NCI-H1092 (cell line): Measurements from ENCODE around the gene FAM174B.
"Not testable (repeated sequence)": the region's sequence is repeated elsewhere in the genome, so short reads cannot be mapped to it uniquely, and the experiment has no call there.

Experiments
- DNase-seq: peaks from one replicate; lab custom pipeline; 2025; lab: John Stamatoyannopoulos, UW

FAM174B gene

GRCh38 chr15:92617549-92618520 lies 37.7 kb downstream of the FAM174B start:
- DNase-seq: peak; percentile 74

DNA sequence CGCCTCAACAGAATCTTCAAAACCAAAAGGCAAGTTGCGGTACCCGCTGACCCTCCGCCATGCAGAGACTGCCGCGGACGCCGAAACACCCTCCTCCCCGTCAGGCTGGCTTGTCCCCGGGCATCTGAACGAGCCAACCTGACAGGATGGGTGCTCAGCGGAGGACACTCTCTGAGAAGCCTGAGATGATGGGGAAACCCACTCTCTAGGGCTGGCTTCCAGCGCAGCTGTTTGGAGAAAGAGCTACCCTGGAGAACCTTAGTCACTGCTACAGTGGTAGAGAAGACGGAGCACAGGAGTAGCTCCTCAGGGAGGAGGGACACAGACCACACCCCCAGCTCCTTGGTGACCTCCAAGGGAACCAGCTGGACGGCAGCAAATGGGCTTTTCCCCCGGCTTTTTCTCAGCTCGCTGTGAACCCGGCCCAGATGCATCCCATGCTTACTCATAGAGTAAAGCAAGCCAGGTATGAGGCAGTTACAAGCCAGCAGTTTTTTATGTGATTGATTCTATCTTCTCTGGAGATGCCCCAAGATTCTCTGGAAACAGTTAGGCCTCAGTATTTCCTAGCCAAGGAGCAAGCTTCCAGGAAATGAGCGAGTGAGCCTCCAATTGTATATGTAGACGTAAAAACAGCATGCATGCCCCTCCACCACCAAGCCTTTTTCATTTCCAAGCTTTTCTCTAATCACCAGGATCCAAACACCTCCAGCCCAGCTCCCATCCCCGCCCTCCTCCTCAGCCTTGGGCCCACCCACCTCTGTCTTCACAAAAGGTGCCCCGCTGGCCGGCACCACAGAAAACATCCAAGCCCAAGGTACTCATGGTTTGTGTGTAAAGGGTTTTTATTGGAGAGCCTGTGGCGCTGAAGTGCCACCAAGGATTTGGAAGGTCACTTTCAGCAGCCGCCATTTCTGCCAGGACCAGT lies 38.7 kb downstream of the FAM174B start:
- DNase-seq: no peak

DNA sequence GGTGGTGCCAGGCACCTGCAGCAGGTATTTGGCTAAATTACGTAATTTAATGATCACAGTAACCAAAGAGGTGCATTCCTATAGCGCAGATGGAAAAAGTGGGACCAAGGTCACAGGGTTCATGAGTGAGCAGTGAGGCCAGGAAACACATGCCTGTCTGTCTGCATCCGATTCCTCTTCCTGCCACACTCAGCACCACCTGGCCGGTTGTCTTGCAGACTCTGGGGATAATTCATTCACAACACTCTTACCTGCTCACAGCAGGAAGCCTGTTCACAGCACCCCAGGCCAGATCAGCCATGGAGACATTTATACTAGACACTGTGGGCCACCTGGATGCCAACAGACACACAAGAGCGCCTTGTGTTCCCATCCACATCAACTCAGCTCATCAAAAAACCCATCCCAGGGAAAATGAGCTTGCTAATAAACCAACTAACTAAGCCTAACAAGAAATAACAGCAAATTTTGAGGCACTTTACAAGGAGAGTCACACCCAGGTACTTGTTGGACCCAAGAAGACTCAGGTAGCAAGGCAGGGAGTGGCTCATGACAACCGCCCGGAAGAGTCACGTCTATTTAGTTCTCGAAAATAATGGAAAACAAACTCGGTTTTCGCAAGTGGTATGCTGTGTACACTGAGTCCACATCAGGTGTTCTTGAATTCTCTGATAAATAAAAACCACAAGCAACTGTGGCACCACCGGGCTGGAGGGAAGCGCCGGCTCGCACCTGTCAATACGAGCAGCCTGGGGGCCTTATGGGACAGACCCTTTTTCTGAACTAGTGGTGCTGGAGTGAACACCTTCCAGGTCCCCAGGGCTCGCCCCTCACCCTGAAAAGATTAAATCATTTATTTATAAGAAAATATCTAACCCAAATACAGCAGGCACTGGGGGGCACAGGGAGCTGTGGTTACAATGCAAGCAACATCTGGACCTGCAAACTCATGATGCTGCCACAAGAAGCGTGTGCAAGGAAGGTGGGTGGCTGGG lies 40.5 kb downstream of the FAM174B start:
- no peak for DNase-seq

- DNase-seq: no peak
Measured at GRCh38 chr15:92614301-92614700, 41.3 kb downstream of the FAM174B start.

GRCh38 chr15:92613841-92614240 lies 41.7 kb downstream of the FAM174B start:
- DNase-seq: no peak

DNA sequence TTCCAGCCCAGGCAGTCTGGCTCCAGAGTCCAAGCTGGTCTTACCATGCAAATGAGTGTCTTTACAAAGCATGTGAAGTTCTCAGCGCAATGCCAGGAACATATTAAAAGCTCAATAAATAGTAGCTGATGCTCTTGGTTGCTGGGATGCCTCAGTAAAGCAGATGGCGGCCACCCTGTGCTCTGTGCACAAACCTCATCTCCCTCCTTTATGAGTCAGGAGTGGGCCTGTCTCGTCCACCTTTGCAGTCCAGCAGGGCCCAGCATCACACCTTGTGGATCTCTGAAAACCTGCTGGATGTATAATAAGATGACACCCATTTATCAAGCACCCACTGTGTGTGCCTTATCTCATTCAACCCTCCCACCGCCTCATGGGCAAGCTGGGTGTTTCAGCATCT lies 42.7 kb downstream of the FAM174B start:
- DNase-seq: no peak

- no peak for DNase-seq
Measured at GRCh38 chr15:92611995-92612745, 43.4 kb downstream of the FAM174B start.

- DNase-seq: no peak
Measured at GRCh38 chr15:92611150-92611549, 44.4 kb downstream of the FAM174B start.

DNA sequence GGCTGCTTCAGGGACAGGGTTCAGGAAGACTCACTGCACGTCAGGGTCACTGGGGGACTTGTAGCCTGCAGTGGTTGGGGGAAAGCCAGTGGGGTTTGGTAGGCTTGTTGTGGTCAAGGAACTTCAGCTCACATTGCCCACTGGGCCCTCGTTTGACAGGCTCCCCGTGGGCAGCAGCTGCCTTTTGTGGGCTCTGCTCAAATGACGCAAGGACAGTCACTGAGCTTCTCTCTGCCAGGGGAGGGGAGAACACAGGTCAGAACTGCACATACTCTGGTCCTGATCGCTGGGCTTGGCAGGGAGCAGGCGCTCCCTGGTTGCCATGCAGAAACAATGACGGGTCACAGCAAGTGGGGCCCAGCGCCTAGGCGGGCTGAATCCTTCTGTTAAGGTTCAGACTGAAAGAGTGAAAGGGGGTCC lies 45.5 kb downstream of the FAM174B start:
- no peak for DNase-seq

GRCh38 chr15:92608866-92609700 lies 46.5 kb downstream of the FAM174B start:
- no peak for DNase-seq

DNA sequence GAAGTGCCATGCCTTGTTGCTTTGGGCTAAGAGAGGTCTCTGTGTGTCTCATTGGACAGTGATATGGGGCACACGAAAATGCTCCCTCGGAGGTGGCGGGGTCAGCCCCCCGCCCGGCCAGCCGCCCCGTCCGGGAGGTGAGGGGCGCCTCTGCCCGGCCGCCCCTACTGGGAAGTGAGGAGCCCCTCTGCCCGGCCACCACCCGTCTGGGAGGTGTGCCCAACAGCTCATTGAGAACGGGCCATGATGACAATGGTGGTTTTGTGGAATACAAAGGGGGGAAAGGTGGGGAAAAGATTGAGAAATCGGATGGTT lies 48.8 kb downstream of the FAM174B start:
- DNase-seq: not testable (repeated sequence)

DNA sequence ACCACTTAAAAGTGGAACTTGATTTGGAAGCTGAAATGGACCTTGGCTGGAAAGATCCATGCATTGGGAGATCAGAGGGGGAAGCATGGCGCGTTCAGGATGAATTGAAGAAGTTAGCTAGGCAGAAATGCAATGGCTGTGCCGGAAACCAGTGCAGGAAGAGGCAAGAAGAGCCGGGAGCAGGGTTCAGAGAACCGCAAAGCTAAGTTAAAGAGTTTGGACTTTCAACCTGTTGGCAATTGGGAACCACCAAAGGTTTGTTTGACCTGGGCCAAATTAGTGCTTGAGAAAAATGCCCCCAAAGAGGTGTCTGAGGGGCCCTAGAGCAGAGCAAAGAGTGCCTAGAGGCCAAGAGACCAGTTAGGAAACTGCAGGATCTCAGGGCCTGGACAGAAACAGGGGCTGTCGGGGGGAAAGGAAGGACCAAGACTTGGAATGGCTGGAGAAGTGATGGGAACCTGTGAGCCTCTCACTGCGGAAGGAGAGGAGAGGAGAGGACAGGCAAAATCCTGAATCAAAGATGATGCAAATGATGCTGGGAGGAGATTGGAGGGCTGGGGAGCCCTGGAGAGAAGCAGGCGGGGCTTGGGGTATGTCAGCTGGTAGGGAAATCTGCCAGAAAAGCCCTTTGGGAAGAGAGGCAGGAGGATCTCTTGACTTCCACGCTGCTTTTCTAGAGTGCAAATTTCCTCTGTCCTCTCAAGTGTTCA lies 49.3 kb downstream of the FAM174B start:
- DNase-seq: no peak

GRCh38 chr15:92605225-92605944 lies 50.2 kb downstream of the FAM174B start:
- DNase-seq: no peak

- DNase-seq: no peak
Measured at GRCh38 chr15:92603743-92604470, 51.7 kb downstream of the FAM174B start.

GRCh38 chr15:92603278-92603677 lies 52.3 kb downstream of the FAM174B start:
- no peak for DNase-seq

GRCh38 chr15:92602267-92602593 lies 53.3 kb downstream of the FAM174B start:
- DNase-seq: no peak

GRCh38 chr15:92601592-92602266 lies 53.8 kb downstream of the FAM174B start:
- DNase-seq: no peak
